Testis (tissue), 2 donors: Measurements from ENCODE around the gene REPS2.

Experiments
- CTCF ChIP-seq, 3 experiments: fragments of 450-650 bp in 2 of 3; fragments of 200-600 bp in 1 of 3; sonication (generic) in 1 of 3; IDR thresholded peaks; one replicate each; pipeline ENCODE4 v1.5.1; 2016 to 2019; ENCODE audit warnings: antibody characterized with exemption in 3 of 3, mild to moderate bottlenecking in 2 of 3, moderate library complexity in 1 of 3
- POLR2A ChIP-seq: fragments of 450-650 bp; IDR thresholded peaks from one replicate; pipeline ENCODE4 v1.6.1; 2017; ENCODE audit warnings: antibody characterized with exemption, mild to moderate bottlenecking, moderate library complexity

- TF ChIP-seq CTCF (IDR thresholded peaks at IDR 0.05) (no peak), POLR2A (no peak)
Measured at GRCh38 chrX:17005712-17006368, 59.4 kb downstream of the REPS2 start.
